Spleen (tissue), 11 donors: ENCODE data around the gene LCN12. TPM values are rescaled to one million over a fixed set of nuclear protein-coding genes. Genes with fewer than 3 reads are reported as not detected.
A peak's percentile ranks its signal among the peaks of the same experiment; 100 is the strongest.

Experiments
- DNase-seq: peaks from one replicate; pipeline ENCODE4 v3.0.0-alpha.2; 2020
- H3K27ac ChIP-seq, 8 donors: fragments of 200-600 bp; sonication (generic) in 7 of 8; 1 replicate in 4 of 8; 2 replicates in 4 of 8; pipeline versions ENCODE4 v1.5.0 to v1.8.0; 2016 to 2021; ENCODE audit warnings: inconsistent platforms in 4 of 8, mild to moderate bottlenecking in 4 of 8, moderate library complexity in 1 of 8
- H3K27me3 ChIP-seq, 7 donors: fragments of 200-600 bp; sonication (generic) in 6 of 7; replicated peaks in 1 of 7; 1 replicate in 4 of 7; 2 replicates in 3 of 7; pipeline versions ENCODE4 v1.5.0 to v1.8.0; 2016 to 2021; ENCODE audit warnings: inconsistent platforms in 3 of 7, mild to moderate bottlenecking in 1 of 7
- H3K36me3 ChIP-seq, 6 donors: fragments of 200-600 bp; sonication (generic) in 5 of 6; 1 replicate in 4 of 6; 2 replicates in 2 of 6; pipeline versions ENCODE4 v1.5.0 to v1.8.0; 2016 to 2021; ENCODE audit warnings: inconsistent platforms in 2 of 6
- H3K4me1 ChIP-seq, 6 donors: fragments of 200-600 bp; sonication (generic) in 5 of 6; 1 replicate in 3 of 6; 2 replicates in 3 of 6; pipeline versions ENCODE4 v1.5.0 to v1.8.0; 2016 to 2021; ENCODE audit warnings: inconsistent platforms in 3 of 6
- H3K4me3 ChIP-seq, 8 donors: fragments of 200-600 bp; sonication (generic) in 7 of 8; 1 replicate in 4 of 8; 2 replicates in 4 of 8; pipeline versions ENCODE4 v1.5.0 to v1.8.0; 2016 to 2021; ENCODE audit warnings: inconsistent platforms in 4 of 8, mild to moderate bottlenecking in 4 of 8, moderate library complexity in 2 of 8
- H3K9me3 ChIP-seq, 8 donors: fragments of 200-600 bp; sonication (generic) in 7 of 8; 1 replicate in 4 of 8; 2 replicates in 4 of 8; pipeline versions ENCODE4 v1.5.0 to v1.8.0; 2016 to 2021; ENCODE audit warnings: inconsistent platforms in 4 of 8
- POLR2A ChIP-seq, 3 donors: fragments of 450-650 bp; IDR thresholded peaks; one replicate each; pipeline ENCODE4 v1.5.1; 2017; ENCODE audit warnings: antibody characterized with exemption in 3 of 3, mild to moderate bottlenecking in 1 of 3
- POLR2AphosphoS5 ChIP-seq, 3 donors: sonication (generic); formaldehyde crosslinking; IDR thresholded peaks; one replicate each; pipeline ENCODE4 v1.5.1; 2017; ENCODE audit warnings: antibody characterized with exemption in 3 of 3
- WGBS, 5 donors: extraction: QIAGEN DNeasy Blood & Tissue Kit in 3 of 5; methylation state at CpG; one replicate each; pipeline versions ENCODE4 v1.1.5 to v1.1.7; 2013 to 2018; 5-methylcytosine and 5-hydroxymethylcytosine counted together
- intact Hi-C: fragments of 100-400 bp; cut with DNase I; formaldehyde crosslinking; loops from one replicate; pipeline ENCODE4 v1.15.0; 2023; ENCODE audit warnings: low total_unique reads
- polyA plus RNA-seq, 3 donors: library from polyadenylated mRNA; stranded (reverse); fragments of 200-250 nt; gene quantifications; one replicate each; pipeline ENCODE4 v1.2.1, GENCODE V29; 2013
- total RNA-seq, 7 donors: library from RNA; depleted of rRNA in 3 of 7; stranded (reverse); fragments of >200 nt in 3 of 7; fragmentation: NEBNext Ultra II Directional in 4 of 7; extraction: Animal tissue kit (Norgen Biotek cat#: 25700) in 4 of 7; gene quantifications; one replicate each; pipeline versions ENCODE4 v1.1.0 to v1.2.1, GENCODE V29; 2016 to 2021
- TF ChIP-seq, protein P1 (sequence below), 11 experiments: fragments of 200-600 bp in 7 of 11; fragments of 450-650 bp in 4 of 11; sonication (generic) in 4 of 11; IDR thresholded peaks in 8 of 11; conservative IDR thresholded peaks in 3 of 11; 1 replicate in 7 of 11; 2 replicates in 4 of 11; pipeline versions ENCODE4 v1.4.0 to v1.8.0; 2016 to 2021; ENCODE audit warnings: antibody characterized with exemption in 11 of 11, inconsistent platforms in 4 of 11, mild to moderate bottlenecking in 1 of 11
- donor health status: healthy with polysubstance abuse.
- donor health status: DM: no; HTN: no; CAD: no; lungs with moderate emphysema.
- donor health status: DM: no; HTN: no; CAD: no.
- donor health status: Bipolar disorder and iron deficiency.
- donor health status: healthy.
- donor health status: DM: no; HTN: no; CAD: no.
- donor health status: DM: yes; HTN: yes; CAD: no.

LCN12 gene
- total and polyA plus RNA-seq, 10 donors: 0.83 to 63.4 (median 8.3) TPM

DNA sequence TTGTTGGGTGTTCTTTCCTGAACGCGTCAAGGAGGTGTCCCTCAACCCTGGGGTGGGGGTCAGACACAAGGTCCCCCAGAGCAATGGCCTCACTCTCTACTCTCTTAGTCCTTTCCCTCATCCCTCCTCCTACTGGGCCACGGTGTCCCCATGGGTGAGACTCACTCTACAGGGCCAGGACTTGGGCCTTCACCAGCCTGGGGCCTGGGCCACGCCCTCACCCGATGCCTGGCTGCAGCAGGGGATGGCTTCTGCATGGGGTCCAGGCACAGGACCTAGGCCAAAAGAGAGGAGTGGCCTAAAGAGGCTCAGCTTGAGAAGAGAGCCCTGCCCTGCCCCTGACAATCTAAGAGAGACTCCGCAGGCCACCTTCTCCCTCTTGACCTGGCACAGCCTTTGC lies 5.8 kb downstream of the LCN12 start:
- no peak for DNase-seq
- Histone ChIP-seq H3K4me1 (peaks cover 0 to 47% (median 21%) of the 10 kb centered on the region in 6 donors), H3K9me3 (no peaks in the 10 kb centered on the region)

GRCh38 chr9:136958473-136958872 lies 6.4 kb downstream of the LCN12 start:
- TF ChIP-seq, protein P1, sequence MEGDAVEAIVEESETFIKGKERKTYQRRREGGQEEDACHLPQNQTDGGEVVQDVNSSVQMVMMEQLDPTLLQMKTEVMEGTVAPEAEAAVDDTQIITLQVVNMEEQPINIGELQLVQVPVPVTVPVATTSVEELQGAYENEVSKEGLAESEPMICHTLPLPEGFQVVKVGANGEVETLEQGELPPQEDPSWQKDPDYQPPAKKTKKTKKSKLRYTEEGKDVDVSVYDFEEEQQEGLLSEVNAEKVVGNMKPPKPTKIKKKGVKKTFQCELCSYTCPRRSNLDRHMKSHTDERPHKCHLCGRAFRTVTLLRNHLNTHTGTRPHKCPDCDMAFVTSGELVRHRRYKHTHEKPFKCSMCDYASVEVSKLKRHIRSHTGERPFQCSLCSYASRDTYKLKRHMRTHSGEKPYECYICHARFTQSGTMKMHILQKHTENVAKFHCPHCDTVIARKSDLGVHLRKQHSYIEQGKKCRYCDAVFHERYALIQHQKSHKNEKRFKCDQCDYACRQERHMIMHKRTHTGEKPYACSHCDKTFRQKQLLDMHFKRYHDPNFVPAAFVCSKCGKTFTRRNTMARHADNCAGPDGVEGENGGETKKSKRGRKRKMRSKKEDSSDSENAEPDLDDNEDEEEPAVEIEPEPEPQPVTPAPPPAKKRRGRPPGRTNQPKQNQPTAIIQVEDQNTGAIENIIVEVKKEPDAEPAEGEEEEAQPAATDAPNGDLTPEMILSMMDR (IDR thresholded peaks at IDR 0.05 in 8 of 11, conservative IDR thresholded peaks at IDR 0.05 in 3 of 11): no peak
- TF ChIP-seq POLR2AphosphoS5 (IDR thresholded peaks at IDR 0.05): no peak
- H3K9me3 ChIP-seq: no peaks in the 10 kb centered on the region
- H3K4me3 ChIP-seq: no peak overlapping the region
- H3K27me3 ChIP-seq: no peaks in the 10 kb centered on the region
- H3K4me1 ChIP-seq: peaks cover 0 to 50% (median 21%) of the 10 kb centered on the region in 6 donors
- peak overlapping the region in 4 of 8 donors; percentile 67 to 80 (median 75) for H3K27ac ChIP-seq
- DNase-seq: no peak
- 88 to 97% (median 95%) methylated on average over 7 of the region's 7 CpGs for WGBS, 5 donors
- intact Hi-C loops: no loop called here
- no peaks in the 10 kb centered on the region for H3K36me3 ChIP-seq

More for the DNA sequence above, 5.8 kb downstream of the LCN12 start:
- 91 to 95% (median 91%) methylated on average over 6 of the region's 6 CpGs for WGBS, 5 donors
- Histone ChIP-seq H3K27me3 (no peaks in the 10 kb centered on the region), H3K4me3 (no peak overlapping the region), H3K36me3 (no peaks in the 10 kb centered on the region), H3K27ac (no peak overlapping the region)
- TF ChIP-seq, protein P1 (IDR thresholded peaks at IDR 0.05 in 8 of 11, conservative IDR thresholded peaks at IDR 0.05 in 3 of 11): no peak
- intact Hi-C loops: no loop called here

DNA sequence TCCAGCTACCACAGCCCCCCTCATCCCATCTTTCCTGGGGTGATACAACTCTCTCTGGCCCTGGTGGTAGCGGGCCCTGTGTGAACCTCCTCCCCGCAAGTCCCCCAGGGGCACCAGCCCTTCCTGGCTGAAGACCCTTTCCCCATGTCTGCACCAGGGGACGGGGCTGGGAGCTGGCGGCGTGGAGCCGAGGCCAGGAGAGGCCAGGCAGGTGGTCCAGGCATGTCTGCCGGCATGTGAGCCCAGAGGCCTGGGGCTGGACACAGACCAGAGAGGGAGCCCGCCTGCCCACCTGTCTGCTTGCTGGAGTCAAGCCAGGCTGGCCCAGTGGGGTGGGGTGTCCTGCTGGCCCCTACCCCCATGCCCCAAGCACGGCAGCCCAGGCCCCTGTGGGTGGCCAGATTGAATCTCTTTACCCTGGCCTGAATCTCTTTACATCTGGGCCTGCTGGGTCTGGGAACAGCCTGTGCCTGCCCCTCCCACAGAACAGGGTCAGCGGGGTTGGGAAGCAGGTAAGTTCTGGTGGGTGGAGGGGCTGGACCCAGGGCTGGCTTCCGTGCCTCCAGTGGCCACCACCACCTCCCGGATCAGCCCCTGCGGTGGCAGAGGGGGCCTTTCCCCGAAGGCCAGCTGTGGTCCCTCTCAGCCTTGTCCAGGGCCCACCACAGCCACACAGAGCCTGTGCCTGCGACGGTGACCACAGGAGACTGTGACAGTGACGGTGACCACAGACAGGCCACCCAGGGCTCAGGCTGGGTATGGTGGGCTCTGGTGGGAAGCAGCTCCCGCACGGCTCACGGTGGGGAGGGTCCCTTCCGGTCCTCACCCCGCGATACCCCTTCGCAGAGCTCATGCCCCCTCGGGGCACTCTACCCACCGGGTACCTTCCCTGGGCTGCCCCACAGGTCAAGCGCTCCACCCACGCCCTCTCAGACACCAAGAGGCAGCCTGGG lies 7.1 kb downstream of the LCN12 start:
- H3K36me3 ChIP-seq: no peaks in the 10 kb centered on the region
- no peaks in the 10 kb centered on the region for H3K9me3 ChIP-seq
- no peak overlapping the region for H3K4me3 ChIP-seq
- WGBS, 5 donors: 85 to 95% (median 92%) methylated on average over 13 to 28 of the region's 28 CpGs
- peak in 1 of 3 donors; percentile 20 for TF ChIP-seq POLR2AphosphoS5 (IDR thresholded peaks at IDR 0.05)
- TF ChIP-seq, protein P1 (IDR thresholded peaks at IDR 0.05 in 8 of 11, conservative IDR thresholded peaks at IDR 0.05 in 3 of 11): no peak
- no peak for TF ChIP-seq POLR2A (IDR thresholded peaks at IDR 0.05)
- H3K4me1 ChIP-seq: peaks cover 0 to 49% (median 23%) of the 10 kb centered on the region in 6 donors
- intact Hi-C loops: no loop called here
- DNase-seq: no peak
- H3K27me3 ChIP-seq: no peaks in the 10 kb centered on the region
- H3K27ac ChIP-seq: peak overlapping the region in 7 of 8 donors; percentile 4 to 80 (median 67)

GRCh38 chr9:136960212-136960937 lies 8.3 kb downstream of the LCN12 start:
- Histone ChIP-seq H3K4me1 (peaks cover 5 to 61% (median 32%) of the 10 kb centered on the region in 6 donors), H3K27me3 (no peaks in the 10 kb centered on the region), H3K9me3 (no peaks in the 10 kb centered on the region), H3K27ac (peak overlapping the region in 6 of 8 donors; percentile 9 to 80 (median 69)), H3K36me3 (no peaks in the 10 kb centered on the region), H3K4me3 (no peak overlapping the region)
- DNase-seq: no peak
- TF ChIP-seq POLR2AphosphoS5 (IDR thresholded peaks at IDR 0.05) (no peak), POLR2A (IDR thresholded peaks at IDR 0.05) (no peak)
- TF ChIP-seq, protein P1 (IDR thresholded peaks at IDR 0.05 in 8 of 11, conservative IDR thresholded peaks at IDR 0.05 in 3 of 11): no peak
- intact Hi-C loops: no loop called here
- 70 to 80% (median 79%) methylated on average over 17 to 19 of the region's 19 CpGs for WGBS, 5 donors
